H9 (cell line): ENCODE measurements around the gene NDRG2. TPM values are rescaled to one million over a fixed set of nuclear protein-coding genes. Genes with fewer than 3 reads are reported as not detected.

Source experiments
- DNase-seq: peaks from one replicate; pipeline ENCODE4 v3.0.0-alpha.2; 2017
- H2AFZ ChIP-seq: one replicate; pipeline ENCODE4 v1.6.1; 2013; ENCODE audit warnings: mild to moderate bottlenecking, low read length, control low read depth, moderate library complexity
- H2AK5ac ChIP-seq: 2 replicates; pipeline ENCODE4 v1.6.1; 2013; ENCODE audit warnings: low read length, control low read depth, mixed read lengths; ENCODE audit not compliant: insufficient read length
- H2BK120ac ChIP-seq: one replicate; pipeline ENCODE4 v1.6.1; 2013; ENCODE audit warnings: low read depth, mild to moderate bottlenecking, low read length, control low read depth, inconsistent platforms; ENCODE audit not compliant: poor library complexity, severe bottlenecking
- H2BK12ac ChIP-seq: 2 replicates; pipeline ENCODE4 v1.6.1; 2013; ENCODE audit warnings: low read length, control low read depth, mixed read lengths, low read depth; ENCODE audit not compliant: insufficient read length
- H2BK15ac ChIP-seq: 2 replicates; pipeline ENCODE4 v1.6.1; 2013; ENCODE audit warnings: low read depth, low read length, control low read depth
- H2BK20ac ChIP-seq: one replicate; pipeline ENCODE4 v1.6.1; 2013; ENCODE audit warnings: low read depth, mild to moderate bottlenecking, low read length, control low read depth, inconsistent platforms; ENCODE audit not compliant: poor library complexity, severe bottlenecking
- H2BK5ac ChIP-seq: 2 replicates; pipeline ENCODE4 v1.6.1; 2013; ENCODE audit warnings: low read length, control low read depth, mixed read lengths; ENCODE audit not compliant: insufficient read length
- H3K14ac ChIP-seq: 2 replicates; pipeline ENCODE4 v1.6.1; 2013; ENCODE audit warnings: low read length, control low read depth; ENCODE audit not compliant: insufficient read depth
- H3K18ac ChIP-seq: 2 replicates; pipeline ENCODE4 v1.6.1; 2013; ENCODE audit warnings: low read depth, mild to moderate bottlenecking, mixed read lengths, low read length, control low read depth; ENCODE audit not compliant: insufficient read length
- H3K23ac ChIP-seq: 2 replicates; pipeline ENCODE4 v1.6.1; 2013; ENCODE audit warnings: low read length, control low read depth, mixed read lengths, low read depth; ENCODE audit not compliant: insufficient read length
- H3K23me2 ChIP-seq: 2 replicates; pipeline ENCODE4 v1.6.1; 2013; ENCODE audit warnings: low read depth, mild to moderate bottlenecking, mixed read lengths, low read length, control low read depth; ENCODE audit not compliant: insufficient read length, poor library complexity, severe bottlenecking
- H3K27ac ChIP-seq: 2 replicates; pipeline ENCODE4 v1.5.1; 2013; ENCODE audit warnings: low read length, control low read depth, mixed read lengths, low read depth; ENCODE audit not compliant: insufficient read length
- H3K27me3 ChIP-seq: 2 replicates; pipeline ENCODE4 v1.6.1; 2013; ENCODE audit warnings: low read length, control low read depth, inconsistent platforms; ENCODE audit not compliant: insufficient read depth
- H3K4ac ChIP-seq: 2 replicates; pipeline ENCODE4 v1.6.1; 2013; ENCODE audit warnings: low read depth, mild to moderate bottlenecking, control low read depth, inconsistent platforms, low read length, moderate library complexity
- H3K4me1 ChIP-seq: 2 replicates; pipeline ENCODE4 v1.6.1; 2013; ENCODE audit warnings: low read length, control low read depth, inconsistent platforms; ENCODE audit not compliant: insufficient read depth
- H3K4me2 ChIP-seq: 2 replicates; pipeline ENCODE4 v1.6.1; 2013; ENCODE audit warnings: low read length, control low read depth, mixed read lengths; ENCODE audit not compliant: insufficient read length, insufficient read depth
- H3K56ac ChIP-seq: 2 replicates; pipeline ENCODE4 v1.6.1; 2013; ENCODE audit warnings: low read depth, mild to moderate bottlenecking, mixed read lengths, low read length, control low read depth; ENCODE audit not compliant: insufficient read length
- H3K79me1 ChIP-seq: 2 replicates; pipeline ENCODE4 v1.6.1; 2013; ENCODE audit warnings: low read depth, mild to moderate bottlenecking, moderate library complexity, low read length, control low read depth, inconsistent platforms; ENCODE audit not compliant: insufficient read depth, poor library complexity, severe bottlenecking
- H3K79me2 ChIP-seq: 2 replicates; pipeline ENCODE4 v1.6.1; 2013; ENCODE audit warnings: low read length, control low read depth, inconsistent platforms; ENCODE audit not compliant: insufficient read depth
- H3K9ac ChIP-seq: 2 replicates; pipeline ENCODE4 v1.6.1; 2013; ENCODE audit warnings: low read length, control low read depth, mixed read lengths; ENCODE audit not compliant: insufficient read length; ENCODE audit errors: extremely low read depth
- H3K9me3 ChIP-seq: one replicate; pipeline ENCODE4 v1.6.1; 2013; ENCODE audit warnings: low read depth, low read length, inconsistent platforms; ENCODE audit not compliant: control insufficient read depth
- H3T11ph ChIP-seq: one replicate; pipeline ENCODE4 v1.6.1; 2013; ENCODE audit warnings: mild to moderate bottlenecking, low read length, control low read depth, inconsistent platforms
- H4K20me1 ChIP-seq: one replicate; pipeline ENCODE4 v1.6.1; 2013; ENCODE audit not compliant: control insufficient read depth, insufficient read length, insufficient read depth
- H4K5ac ChIP-seq: 2 replicates; pipeline ENCODE4 v1.6.1; 2013; ENCODE audit warnings: low read depth, mild to moderate bottlenecking, mixed read lengths, low read length, control low read depth; ENCODE audit not compliant: insufficient read length
- H4K8ac ChIP-seq: replicated peaks from 2 replicates; pipeline ENCODE4 v1.6.1; 2013; ENCODE audit warnings: low read length, control low read depth, mixed read lengths, low read depth; ENCODE audit not compliant: insufficient read length
- H4K91ac ChIP-seq: 2 replicates; pipeline ENCODE4 v1.6.1; 2013; ENCODE audit warnings: low read depth, mild to moderate bottlenecking, moderate library complexity, mixed read lengths, low read length, control low read depth; ENCODE audit not compliant: insufficient read length
- H3K27ac Mint-ChIP-seq, 3 experiments: 2 replicates in 2 of 3; 3 replicates in 1 of 3; pipeline ENCODE4 v1.8.0; 2020 to 2021; ENCODE audit warnings: mixed read lengths in 3 of 3, mild to moderate bottlenecking in 1 of 3, moderate library complexity in 1 of 3
- H3K27me3 Mint-ChIP-seq: 2 replicates; pipeline ENCODE4 v1.8.0; 2021; ENCODE audit warnings: low read depth, mild to moderate bottlenecking, moderate library complexity, mixed read lengths
- H3K36me3 Mint-ChIP-seq, 3 experiments: 2 replicates in 2 of 3; 3 replicates in 1 of 3; pipeline ENCODE4 v1.8.0; 2020 to 2021; ENCODE audit warnings: low read depth in 3 of 3, mixed read lengths in 3 of 3; ENCODE audit not compliant: insufficient read depth in 1 of 3
- H3K4me1 Mint-ChIP-seq, 2 experiments: 2 replicates each; pipeline ENCODE4 v1.8.0; 2020; ENCODE audit warnings: mixed read lengths in 2 of 2
- H3K4me3 Mint-ChIP-seq, 2 experiments: 2 replicates in 1 of 2; 3 replicates in 1 of 2; pipeline ENCODE4 v1.8.0; 2020 to 2021; ENCODE audit warnings: mild to moderate bottlenecking in 2 of 2, mixed read lengths in 2 of 2, moderate library complexity in 1 of 2
- H3K9me3 Mint-ChIP-seq, 2 experiments: 2 replicates in 1 of 2; 3 replicates in 1 of 2; pipeline ENCODE4 v1.8.0; 2020; ENCODE audit warnings: mild to moderate bottlenecking in 2 of 2, mixed read lengths in 2 of 2, moderate library complexity in 1 of 2
- CTCF ChIP-seq: fragments of 200-600 bp; sonication (generic); conservative IDR thresholded peaks from 3 replicates; pipeline ENCODE4 v1.8.0; 2021; ENCODE audit warnings: antibody characterized with exemption, mild to moderate bottlenecking
- WGBS: extraction: QIAGEN DNeasy Blood & Tissue Kit; methylation state at CpG from one replicate; pipeline ENCODE4 v1.1.7; 2013; ENCODE audit warnings: missing lambda C conversion rate, low lambda C conversion rate, mixed read lengths; ENCODE audit not compliant: insufficient read length; ENCODE audit errors: extremely low coverage; 5-methylcytosine and 5-hydroxymethylcytosine counted together
- total RNA-seq: library from RNA; stranded (reverse); gene quantifications from 2 replicates; pipeline ENCODE4 v1.2.1, GENCODE V29; 2021

The NDRG2 gene
- total RNA-seq, 1 experiment from 2014 or later: 20.6 TPM

- Histone ChIP-seq H2AK5ac (no peak overlapping the region), H3K14ac (no peak overlapping the region), H4K5ac (no peak overlapping the region), H3K18ac (no peak overlapping the region), H3K9ac (no peak overlapping the region), H2BK15ac (no peak overlapping the region), H2BK12ac (no peak overlapping the region), H3K79me1 (no peaks in the 10 kb centered on the region), H3K4me1 (peaks cover 3% of the 10 kb centered on the region), H3K27ac (no peak overlapping the region), H3K56ac (no peak overlapping the region), H2BK20ac (no peak overlapping the region), H2AFZ (no peak overlapping the region), H4K8ac (no peak overlapping the region), H3K4ac (no peak overlapping the region), H3K23ac (no peak overlapping the region), H4K91ac (no peak overlapping the region), H3K4me2 (peak overlapping the region; percentile 70), H3K9me3 (no peaks in the 10 kb centered on the region), H4K20me1 (no peaks in the 10 kb centered on the region), H3T11ph (no peak overlapping the region), H3K23me2 (no peaks in the 10 kb centered on the region), H2BK120ac (no peak overlapping the region), H3K79me2 (no peaks in the 10 kb centered on the region; the same call in 1 of the 2 replicates), H2BK5ac (no peak overlapping the region), H3K27me3 (no peaks in the 10 kb centered on the region)
- peak overlapping the region; percentile 90 to 98 (median 92); a peak in 5 of 7 replicates for H3K27ac Mint-ChIP-seq
- WGBS: no CpG with 5 or more reads among the region's 11 CpGs
- H3K4me3 Mint-ChIP-seq: peak overlapping the region; percentile 94 to 95
- H3K4me1 Mint-ChIP-seq: peaks cover 9 to 12% of the 10 kb centered on the region in 2 experiments
- H3K27me3 Mint-ChIP-seq: peaks cover 6% of the 10 kb centered on the region
- H3K36me3 Mint-ChIP-seq: peaks cover 18 to 31% (median 31%) of the 10 kb centered on the region in 3 experiments; a peak in 6 of 7 replicates
- TF ChIP-seq CTCF: no peak
- H3K9me3 Mint-ChIP-seq: no peaks in the 10 kb centered on the region
- no peak for DNase-seq
Measured at GRCh38 chr14:20989471-20989786, 35.4 kb downstream of the NDRG2 start.
